ENCODE measurements around the gene ZBTB45.

The ZBTB45 gene

GRCh38 chr19:58557221-58558065 lies 37.8 kb upstream of the ZBTB45 start:
- Mint-ChIP-seq H3K4me1 (peaks cover 63% of the 10 kb centered on the region), H3K36me3 (peaks cover 15% of the 10 kb centered on the region), H3K4me3 (peak overlapping the region; percentile 99), H3K27ac (peak overlapping the region; percentile 92), H3K27me3 (no peaks in the 10 kb centered on the region), H3K9me3 (no peaks in the 10 kb centered on the region)

- Mint-ChIP-seq H3K9me3 (no peaks in the 10 kb centered on the region), H3K4me3 (peak overlapping the region; percentile 99), H3K4me1 (peaks cover 59% of the 10 kb centered on the region), H3K36me3 (peaks cover 15% of the 10 kb centered on the region), H3K27ac (peak overlapping the region; percentile 92), H3K27me3 (no peaks in the 10 kb centered on the region)
Observed at GRCh38 chr19:58556622-58557220, 37.1 kb upstream of the ZBTB45 start.

- peaks cover 54% of the 10 kb centered on the region for H3K4me1 Mint-ChIP-seq
- H3K9me3 Mint-ChIP-seq: no peaks in the 10 kb centered on the region
- H3K27me3 Mint-ChIP-seq: no peaks in the 10 kb centered on the region
Observed at GRCh38 chr19:58555920-58556621, 36.5 kb upstream of the ZBTB45 start.

GRCh38 chr19:58555369-58555885 lies 35.8 kb upstream of the ZBTB45 start:
- Mint-ChIP-seq H3K4me1 (peaks cover 49% of the 10 kb centered on the region), H3K36me3 (peaks cover 17% of the 10 kb centered on the region), H3K27ac (peak overlapping the region; percentile 99), H3K27me3 (no peaks in the 10 kb centered on the region), H3K9me3 (no peaks in the 10 kb centered on the region), H3K4me3 (peak overlapping the region; percentile 97)

More at GRCh38 chr19:58555920-58556621, 36.5 kb upstream of the ZBTB45 start:
- peak overlapping the region; percentile 92 for H3K27ac Mint-ChIP-seq
- peaks cover 16% of the 10 kb centered on the region for H3K36me3 Mint-ChIP-seq
- H3K4me3 Mint-ChIP-seq: peak overlapping the region; percentile 99

DNA sequence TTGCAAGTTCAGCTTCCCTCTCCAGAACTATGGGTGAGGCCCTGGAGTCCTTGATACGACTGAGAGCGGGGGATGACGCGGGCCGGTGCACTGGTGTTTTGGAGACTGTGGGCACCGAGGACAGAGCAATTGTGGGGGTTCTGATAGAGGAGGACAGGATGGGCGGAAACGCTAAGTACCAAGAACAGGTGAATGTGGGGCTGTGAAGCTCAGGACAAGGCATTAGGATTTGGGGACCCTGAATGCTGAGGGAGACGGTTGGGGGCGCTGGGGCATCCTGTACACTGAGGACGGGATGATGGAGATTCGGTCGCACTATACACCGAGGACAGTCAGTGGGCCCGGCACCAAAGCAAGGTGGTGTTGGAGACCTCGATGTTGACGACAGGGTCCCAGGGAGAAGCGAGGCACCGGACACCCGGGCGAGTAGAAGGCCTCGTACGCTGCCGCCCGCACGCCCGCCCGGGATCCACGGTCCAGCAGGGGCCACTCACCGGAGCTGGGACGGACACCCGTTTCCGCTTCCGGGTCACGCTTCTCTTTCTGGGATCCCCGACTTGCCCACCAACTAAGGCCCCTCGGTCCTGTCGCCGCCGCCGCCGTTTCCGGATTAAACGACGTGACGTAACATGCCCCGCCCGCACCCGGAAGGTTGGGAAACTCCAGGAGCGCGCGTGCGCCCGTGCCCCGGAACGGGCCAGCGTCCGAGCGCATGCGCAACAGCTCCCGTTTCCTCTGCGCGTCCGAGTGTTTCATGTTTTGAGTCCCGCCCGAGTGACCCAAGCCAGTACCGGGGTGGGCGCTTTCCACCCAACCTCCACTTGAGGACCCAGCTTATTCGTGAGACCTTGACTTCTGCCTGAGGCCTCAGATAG lies 35.1 kb upstream of the ZBTB45 start, which contains the start of gene CHMP2A:
TSS of gene CHMP2A (minus strand) at position 612 of the 875 bp plus-strand sequence. CDS start 893 bp downstream, outside the sequence.
- Mint-ChIP-seq H3K4me3 (peak within 1 kb of the TSS; percentile 97), H3K36me3 (peaks cover 19% of the 10 kb centered on the region), H3K27me3 (no peaks in the 10 kb centered on the region), H3K9me3 (no peaks in the 10 kb centered on the region), H3K27ac (peak within 1 kb of the TSS; percentile 99), H3K4me1 (peaks cover 45% of the 10 kb centered on the region)

GRCh38 chr19:58553799-58554493 lies 34.3 kb upstream of the ZBTB45 start:
- Mint-ChIP-seq H3K36me3 (peaks cover 19% of the 10 kb centered on the region), H3K4me1 (peaks cover 43% of the 10 kb centered on the region)

DNA sequence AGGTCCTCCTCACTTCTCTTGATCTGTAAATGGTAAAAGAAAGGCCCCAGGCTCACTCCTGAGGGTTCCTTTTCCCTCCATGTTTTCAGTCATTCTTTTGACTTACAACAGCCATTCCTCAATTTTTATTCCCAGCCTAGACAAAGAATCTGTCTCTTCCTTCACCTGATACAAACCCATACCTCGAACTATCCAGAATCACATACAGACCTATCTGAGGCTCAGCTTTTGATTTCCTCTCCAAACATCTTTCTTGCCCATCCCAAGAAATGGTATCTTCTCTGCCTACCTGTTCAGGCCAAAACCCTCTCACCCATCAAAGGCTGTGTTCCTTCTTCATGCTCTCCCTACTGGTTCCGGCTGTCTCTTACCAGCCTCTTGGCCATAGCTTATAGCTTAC lies 33.0 kb upstream of the ZBTB45 start:
- H3K27ac Mint-ChIP-seq: peak overlapping the region; percentile 71
- peaks cover 43% of the 10 kb centered on the region for H3K4me1 Mint-ChIP-seq
- peaks cover 23% of the 10 kb centered on the region for H3K36me3 Mint-ChIP-seq
- peak overlapping the region; percentile 15 for H3K4me3 Mint-ChIP-seq
- no peaks in the 10 kb centered on the region for H3K27me3 Mint-ChIP-seq
- H3K9me3 Mint-ChIP-seq: no peaks in the 10 kb centered on the region

More at GRCh38 chr19:58553799-58554493, 34.3 kb upstream of the ZBTB45 start:
- Mint-ChIP-seq H3K9me3 (no peaks in the 10 kb centered on the region), H3K27me3 (no peaks in the 10 kb centered on the region), H3K4me3 (peak overlapping the region; percentile 97), H3K27ac (peak overlapping the region; percentile 99)

DNA sequence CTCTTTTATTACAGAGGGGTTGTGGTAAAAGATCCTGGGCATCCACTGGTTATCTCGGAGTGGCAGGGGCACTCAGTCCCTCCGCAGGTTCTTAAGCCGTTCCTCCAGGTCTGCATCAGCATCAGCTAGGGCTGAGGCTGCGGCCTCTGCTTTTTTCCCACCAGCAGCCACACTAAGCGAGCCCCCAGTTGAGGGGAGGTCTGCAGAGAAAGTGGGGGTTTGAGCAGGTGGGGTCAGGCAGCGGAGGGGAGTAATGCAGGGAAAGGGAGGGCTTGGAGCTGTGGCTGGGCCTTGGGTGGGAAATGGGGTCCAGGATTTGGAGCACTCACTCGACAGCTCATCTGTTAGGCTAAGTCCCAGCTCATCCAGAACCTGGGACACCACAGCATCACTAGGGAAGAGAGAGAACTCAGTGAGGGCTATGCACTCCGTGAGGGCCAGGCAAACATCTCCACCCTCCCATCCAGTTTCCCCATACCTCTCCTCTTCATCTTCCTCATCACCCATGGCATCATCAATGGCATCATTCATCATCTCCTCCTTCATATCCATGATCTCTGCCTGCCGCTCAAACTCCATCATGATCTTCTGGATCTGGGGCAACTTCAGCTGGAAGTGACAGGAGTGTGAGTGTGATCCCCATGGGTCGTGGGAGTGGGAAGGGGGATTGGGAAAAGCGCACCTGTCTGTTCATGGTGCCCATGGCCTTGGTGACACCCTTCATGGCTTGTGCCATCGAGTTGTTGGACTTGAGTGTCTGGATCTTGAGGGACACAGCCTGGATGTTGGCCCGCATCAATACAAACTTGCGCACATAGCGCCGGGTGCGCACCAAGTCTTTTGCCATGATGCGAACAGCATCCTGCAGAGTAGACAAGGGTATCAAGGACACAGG lies 32.2 kb upstream of the ZBTB45 start:
- Mint-ChIP-seq H3K36me3 (peaks cover 23% of the 10 kb centered on the region), H3K27ac (no peak overlapping the region), H3K4me3 (no peak overlapping the region), H3K9me3 (no peaks in the 10 kb centered on the region), H3K4me1 (peaks cover 36% of the 10 kb centered on the region), H3K27me3 (no peaks in the 10 kb centered on the region)

GRCh38 chr19:58551123-58551497 lies 31.5 kb upstream of the ZBTB45 start:
- Mint-ChIP-seq H3K4me1 (peaks cover 36% of the 10 kb centered on the region), H3K27ac (no peak overlapping the region), H3K9me3 (no peaks in the 10 kb centered on the region), H3K4me3 (no peak overlapping the region), H3K27me3 (no peaks in the 10 kb centered on the region), H3K36me3 (peaks cover 24% of the 10 kb centered on the region)

DNA sequence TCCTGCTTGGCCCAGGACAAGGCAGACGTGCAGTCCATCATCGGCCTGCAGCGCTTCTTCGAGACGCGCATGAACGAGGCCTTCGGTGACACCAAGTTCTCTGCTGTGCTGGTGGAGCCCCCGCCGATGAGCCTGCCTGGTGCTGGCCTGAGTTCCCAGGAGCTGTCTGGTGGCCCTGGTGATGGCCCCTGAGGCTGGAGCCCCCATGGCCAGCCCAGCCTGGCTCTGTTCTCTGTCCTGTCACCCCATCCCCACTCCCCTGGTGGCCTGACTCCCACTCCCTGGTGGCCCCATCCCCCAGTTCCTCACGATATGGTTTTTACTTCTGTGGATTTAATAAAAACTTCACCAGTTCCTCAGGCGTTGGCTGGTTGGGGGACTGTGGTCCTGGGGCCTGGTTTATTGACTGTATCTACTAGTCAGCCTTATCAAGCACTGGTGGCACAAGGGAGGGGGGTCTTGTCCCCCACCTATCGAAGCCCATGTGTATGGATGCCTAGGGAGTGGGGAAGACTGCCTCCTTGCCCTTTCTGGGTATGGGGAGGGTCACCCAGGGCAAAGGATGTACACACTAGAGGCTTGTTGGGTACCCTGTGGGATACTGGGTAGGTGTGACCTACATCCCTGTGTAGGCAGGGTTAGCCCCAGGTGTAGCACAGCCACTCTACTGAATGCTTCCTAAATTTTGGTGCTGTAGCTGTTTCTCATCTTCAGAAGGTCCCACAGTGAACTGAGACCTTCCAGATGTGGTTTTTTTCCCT lies 30.9 kb upstream of the ZBTB45 start:
- Mint-ChIP-seq H3K4me3 (no peak overlapping the region), H3K4me1 (peaks cover 40% of the 10 kb centered on the region), H3K36me3 (peaks cover 29% of the 10 kb centered on the region), H3K27ac (peak overlapping the region; percentile 35), H3K27me3 (no peaks in the 10 kb centered on the region), H3K9me3 (no peaks in the 10 kb centered on the region)

DNA sequence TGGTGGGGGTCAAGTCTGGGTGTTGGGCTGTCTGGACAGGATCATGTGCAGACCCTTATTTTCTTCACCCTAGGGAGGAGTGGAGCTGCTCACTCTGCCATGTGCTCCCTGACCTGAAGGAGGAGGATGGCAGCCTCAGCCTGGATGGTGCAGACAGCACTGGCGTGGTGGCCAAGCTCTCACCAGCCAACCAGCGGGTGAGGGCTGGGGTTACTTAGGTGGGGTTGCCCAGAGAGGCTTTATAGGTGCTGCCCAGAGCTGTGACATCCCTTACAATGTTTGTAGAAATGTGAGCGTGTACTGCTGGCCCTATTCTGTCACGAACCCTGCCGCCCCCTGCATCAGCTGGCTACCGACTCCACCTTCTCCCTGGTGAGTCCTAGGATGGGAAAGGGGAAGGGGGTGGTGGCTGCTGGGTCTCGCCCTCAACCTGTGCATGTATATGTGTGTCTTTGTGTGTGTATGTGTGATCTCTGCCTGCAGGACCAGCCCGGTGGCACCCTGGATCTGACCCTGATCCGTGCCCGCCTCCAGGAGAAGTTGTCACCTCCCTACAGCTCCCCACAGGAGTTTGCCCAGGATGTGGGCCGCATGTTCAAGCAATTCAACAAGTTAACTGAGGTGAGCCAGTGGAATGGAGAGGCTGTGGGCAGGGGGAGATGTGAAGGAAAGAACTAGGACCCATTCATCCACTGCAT lies 30.2 kb upstream of the ZBTB45 start:
- H3K27me3 Mint-ChIP-seq: no peaks in the 10 kb centered on the region
- H3K9me3 Mint-ChIP-seq: no peaks in the 10 kb centered on the region
- H3K4me3 Mint-ChIP-seq: no peak overlapping the region
- peaks cover 34% of the 10 kb centered on the region for H3K4me1 Mint-ChIP-seq
- H3K36me3 Mint-ChIP-seq: peaks cover 33% of the 10 kb centered on the region
- H3K27ac Mint-ChIP-seq: peak overlapping the region; percentile 90

GRCh38 chr19:58548859-58549663 lies 29.5 kb upstream of the ZBTB45 start:
- Mint-ChIP-seq H3K27me3 (no peaks in the 10 kb centered on the region), H3K4me3 (no peak overlapping the region), H3K36me3 (peaks cover 33% of the 10 kb centered on the region), H3K9me3 (no peaks in the 10 kb centered on the region), H3K27ac (peak overlapping the region; percentile 90), H3K4me1 (peaks cover 33% of the 10 kb centered on the region)

All from activated naive CD4-positive, alpha-beta T cell treated with anti-CD3 and anti-CD28 coated beads, Interleukin-2, amount 50 U/mL, for 24 hours (primary cell).